Liver (tissue), 9 donors: ENCODE data around the gene ILF2. TPM values are rescaled to one million over a fixed set of nuclear protein-coding genes. Genes with fewer than 3 reads are reported as not detected.

Source experiments
- DNase-seq: peaks from one replicate; pipeline ENCODE4 v3.0.0-alpha.2; 2017; ENCODE audit warnings: low spot score
- H3K27ac ChIP-seq, 2 donors: one replicate each; pipeline ENCODE4 v1.7.0; 2013; ENCODE audit warnings: inconsistent platforms in 2 of 2, low read length in 2 of 2, control low read depth in 1 of 2, low read depth in 1 of 2, mild to moderate bottlenecking in 1 of 2
- H3K27me3 ChIP-seq, 4 donors: one replicate each; pipeline versions ENCODE4 v1.6.1 to v1.7.0; 2013; ENCODE audit warnings: low read length in 3 of 4, inconsistent platforms in 1 of 4, mild to moderate bottlenecking in 1 of 4, moderate library complexity in 1 of 4; ENCODE audit not compliant: control insufficient read depth in 4 of 4, insufficient read depth in 4 of 4
- H3K36me3 ChIP-seq, 4 donors: one replicate each; pipeline versions ENCODE4 v1.6.1 to v1.7.0; 2013; ENCODE audit warnings: low read length in 3 of 4, mild to moderate bottlenecking in 3 of 4, low read depth in 1 of 4, moderate library complexity in 1 of 4; ENCODE audit not compliant: control insufficient read depth in 4 of 4, insufficient read depth in 3 of 4
- H3K4me1 ChIP-seq, 4 donors: one replicate each; pipeline versions ENCODE4 v1.6.1 to v1.7.0; 2013; ENCODE audit warnings: low read length in 3 of 4, mild to moderate bottlenecking in 3 of 4, moderate library complexity in 1 of 4; ENCODE audit not compliant: control insufficient read depth in 4 of 4, insufficient read depth in 4 of 4
- H3K4me3 ChIP-seq, 3 donors: one replicate each; pipeline versions ENCODE4 v1.6.1 to v1.7.0; 2013; ENCODE audit warnings: low read length in 3 of 3, control low read depth in 1 of 3, low read depth in 1 of 3, mild to moderate bottlenecking in 1 of 3
- H3K9ac ChIP-seq, 2 donors: one replicate each; pipeline ENCODE4 v1.7.0; 2013; ENCODE audit warnings: low read length in 2 of 2, mild to moderate bottlenecking in 2 of 2, moderate library complexity in 2 of 2, control low read depth in 1 of 2, low read depth in 1 of 2
- H3K9me3 ChIP-seq, 4 donors: one replicate each; pipeline versions ENCODE4 v1.6.1 to v1.7.0; 2013; ENCODE audit warnings: low read length in 3 of 4; ENCODE audit not compliant: control insufficient read depth in 4 of 4
- EGR1 ChIP-seq, 2 donors: IDR thresholded peaks; 2 replicates each; pipeline ENCODE4 v1.6.1; 2016 to 2018; ENCODE audit warnings: antibody characterized with exemption in 2 of 2, low read depth in 2 of 2
- FOXA1 ChIP-seq: IDR thresholded peaks from 2 replicates; pipeline ENCODE4 v1.6.1; 2016; ENCODE audit warnings: antibody characterized with exemption
- FOXA2 ChIP-seq: IDR thresholded peaks from 2 replicates; pipeline ENCODE4 v1.6.1; 2016; ENCODE audit warnings: antibody characterized with exemption
- GABPA ChIP-seq, 2 donors: IDR thresholded peaks in 1 of 2; conservative IDR thresholded peaks in 1 of 2; 2 replicates each; pipeline ENCODE4 v1.6.1; 2016; ENCODE audit warnings: antibody characterized with exemption in 2 of 2, mild to moderate bottlenecking in 1 of 2, moderate library complexity in 1 of 2
- JUND ChIP-seq, 2 donors: IDR thresholded peaks; 2 replicates each; pipeline ENCODE4 v1.6.1; 2016; ENCODE audit warnings: antibody characterized with exemption in 2 of 2
- NR2F2 ChIP-seq: IDR thresholded peaks from 2 replicates; pipeline ENCODE4 v1.6.1; 2016; ENCODE audit warnings: antibody characterized with exemption
- RAD21 ChIP-seq, 2 donors: IDR thresholded peaks; 2 replicates each; pipeline ENCODE4 v1.6.1; 2016; ENCODE audit warnings: antibody characterized with exemption in 2 of 2, mild to moderate bottlenecking in 2 of 2
- RXRA ChIP-seq, 2 donors: IDR thresholded peaks; 2 replicates each; pipeline ENCODE4 v1.6.1; 2017 to 2018; ENCODE audit warnings: antibody characterized with exemption in 2 of 2, mild to moderate bottlenecking in 1 of 2
- SP1 ChIP-seq: IDR thresholded peaks from 2 replicates; pipeline ENCODE4 v1.6.1; 2018; ENCODE audit warnings: antibody characterized with exemption, mild to moderate bottlenecking
- TAF1 ChIP-seq: conservative IDR thresholded peaks from 2 replicates; pipeline ENCODE4 v1.6.1; 2016; ENCODE audit warnings: antibody characterized with exemption, mild to moderate bottlenecking
- YY1 ChIP-seq: IDR thresholded peaks from 2 replicates; pipeline ENCODE4 v1.6.1; 2016; ENCODE audit warnings: antibody characterized with exemption, mild to moderate bottlenecking
- WGBS: extraction: QIAGEN DNeasy Blood & Tissue Kit; methylation state at CpG from one replicate; pipeline ENCODE4 v1.1.7; 2013; 5-methylcytosine and 5-hydroxymethylcytosine counted together
- polyA plus RNA-seq, 2 donors: library from polyadenylated mRNA; stranded (reverse) in 1 of 2; unstranded in 1 of 2; fragments of 200-250 nt in 1 of 2; fragments of >200 nt in 1 of 2; fragmentation: Nextera tagmentation in 1 of 2; extraction: Ambion mirVana in 1 of 2; gene quantifications; one replicate each; pipeline versions ENCODE4 v1.2.1 to v1.2.3, GENCODE V29; 2013 to 2015
- total RNA-seq, 2 donors: library from RNA; depleted of rRNA; stranded (reverse); fragments of >200 nt; gene quantifications; one replicate each; pipeline ENCODE4 v1.2.3, GENCODE V29; 2014
- TF ChIP-seq, protein P1 (sequence below): fragments of 150-350 bp; IDR thresholded peaks from 2 replicates; pipeline ENCODE4 v1.5.1; 2017; ENCODE audit warnings: improper control_type of control experiment, low read depth, low read length; ENCODE audit not compliant: missing input control
- TF ChIP-seq, protein P2 (sequence below): IDR thresholded peaks from 2 replicates; pipeline ENCODE4 v1.6.1; 2016; ENCODE audit warnings: antibody characterized with exemption, mild to moderate bottlenecking
- TF ChIP-seq, protein P3 (sequence below): IDR thresholded peaks from 2 replicates; pipeline ENCODE4 v1.6.1; 2016; ENCODE audit warnings: antibody characterized with exemption
- TF ChIP-seq, protein P4 (sequence below): IDR thresholded peaks from 2 replicates; pipeline ENCODE4 v1.6.1; 2016; ENCODE audit warnings: antibody characterized with exemption
- donor health status: healthy.
- donor health status: healthy.
- donor health status: healthy.
- donor health status: healthy.
- donor health status: healthy.

Gene ILF2
- total and polyA plus RNA-seq, 4 donors: 28.7 to 84.2 (median 51.5) TPM

DNA sequence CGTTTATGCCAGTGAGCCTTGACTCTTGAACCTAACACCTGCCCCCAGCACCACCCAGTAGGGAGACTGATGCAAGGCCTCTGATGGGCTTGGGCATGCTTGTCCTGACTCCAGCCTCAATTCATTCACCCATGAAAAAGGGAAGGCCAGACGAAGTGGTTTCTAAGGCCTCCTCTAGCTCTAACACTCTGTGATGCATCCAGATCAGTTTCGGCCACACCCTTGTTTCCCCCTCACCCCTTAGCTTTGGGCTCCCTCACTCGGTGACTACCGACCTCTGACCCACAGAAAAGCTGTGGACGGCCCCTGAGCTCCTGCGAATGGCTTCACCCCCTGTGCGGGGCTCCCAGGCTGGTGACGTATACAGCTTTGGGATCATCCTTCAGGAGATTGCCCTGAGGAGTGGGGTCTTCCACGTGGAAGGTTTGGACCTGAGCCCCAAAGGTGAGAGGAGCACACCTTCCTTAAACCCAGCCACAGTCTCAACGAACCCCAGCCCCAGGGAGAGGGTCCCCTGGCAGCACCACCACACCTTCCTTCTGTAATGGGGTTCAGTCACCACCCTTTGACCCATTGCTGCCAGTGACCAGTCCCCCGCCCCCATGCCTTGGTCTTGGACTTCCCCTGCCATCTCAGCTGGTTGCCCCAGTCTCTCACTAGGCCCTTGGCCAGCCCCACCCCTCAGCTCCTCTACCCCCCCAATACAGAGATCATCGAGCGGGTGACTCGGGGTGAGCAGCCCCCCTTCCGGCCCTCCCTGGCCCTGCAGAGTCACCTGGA, 16.7 kb upstream of the ILF2 start:
- DNase-seq: no peak
- H3K27me3 ChIP-seq: no peaks in the 10 kb centered on the region
- no peaks in the 10 kb centered on the region for H3K36me3 ChIP-seq
- H3K4me3 ChIP-seq: no peak overlapping the region
- H3K9ac ChIP-seq: no peak overlapping the region
- H3K9me3 ChIP-seq: no peaks in the 10 kb centered on the region
- 88% methylated on average over 16 of the region's 16 CpGs for WGBS
- no peaks in the 10 kb centered on the region for H3K4me1 ChIP-seq
- H3K27ac ChIP-seq: no peak overlapping the region
- TF ChIP-seq, protein P1, sequence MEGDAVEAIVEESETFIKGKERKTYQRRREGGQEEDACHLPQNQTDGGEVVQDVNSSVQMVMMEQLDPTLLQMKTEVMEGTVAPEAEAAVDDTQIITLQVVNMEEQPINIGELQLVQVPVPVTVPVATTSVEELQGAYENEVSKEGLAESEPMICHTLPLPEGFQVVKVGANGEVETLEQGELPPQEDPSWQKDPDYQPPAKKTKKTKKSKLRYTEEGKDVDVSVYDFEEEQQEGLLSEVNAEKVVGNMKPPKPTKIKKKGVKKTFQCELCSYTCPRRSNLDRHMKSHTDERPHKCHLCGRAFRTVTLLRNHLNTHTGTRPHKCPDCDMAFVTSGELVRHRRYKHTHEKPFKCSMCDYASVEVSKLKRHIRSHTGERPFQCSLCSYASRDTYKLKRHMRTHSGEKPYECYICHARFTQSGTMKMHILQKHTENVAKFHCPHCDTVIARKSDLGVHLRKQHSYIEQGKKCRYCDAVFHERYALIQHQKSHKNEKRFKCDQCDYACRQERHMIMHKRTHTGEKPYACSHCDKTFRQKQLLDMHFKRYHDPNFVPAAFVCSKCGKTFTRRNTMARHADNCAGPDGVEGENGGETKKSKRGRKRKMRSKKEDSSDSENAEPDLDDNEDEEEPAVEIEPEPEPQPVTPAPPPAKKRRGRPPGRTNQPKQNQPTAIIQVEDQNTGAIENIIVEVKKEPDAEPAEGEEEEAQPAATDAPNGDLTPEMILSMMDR: no peak
- TF ChIP-seq NR2F2 (no peak), FOXA2 (no peak), FOXA1 (no peak), EGR1 (IDR thresholded peaks at IDR 0.05; ENCODE audit: low read depth in 2 of 2) (no peak), RAD21 (IDR thresholded peaks at IDR 0.05) (no peak), SP1 (no peak)
- TF ChIP-seq, protein P2, sequence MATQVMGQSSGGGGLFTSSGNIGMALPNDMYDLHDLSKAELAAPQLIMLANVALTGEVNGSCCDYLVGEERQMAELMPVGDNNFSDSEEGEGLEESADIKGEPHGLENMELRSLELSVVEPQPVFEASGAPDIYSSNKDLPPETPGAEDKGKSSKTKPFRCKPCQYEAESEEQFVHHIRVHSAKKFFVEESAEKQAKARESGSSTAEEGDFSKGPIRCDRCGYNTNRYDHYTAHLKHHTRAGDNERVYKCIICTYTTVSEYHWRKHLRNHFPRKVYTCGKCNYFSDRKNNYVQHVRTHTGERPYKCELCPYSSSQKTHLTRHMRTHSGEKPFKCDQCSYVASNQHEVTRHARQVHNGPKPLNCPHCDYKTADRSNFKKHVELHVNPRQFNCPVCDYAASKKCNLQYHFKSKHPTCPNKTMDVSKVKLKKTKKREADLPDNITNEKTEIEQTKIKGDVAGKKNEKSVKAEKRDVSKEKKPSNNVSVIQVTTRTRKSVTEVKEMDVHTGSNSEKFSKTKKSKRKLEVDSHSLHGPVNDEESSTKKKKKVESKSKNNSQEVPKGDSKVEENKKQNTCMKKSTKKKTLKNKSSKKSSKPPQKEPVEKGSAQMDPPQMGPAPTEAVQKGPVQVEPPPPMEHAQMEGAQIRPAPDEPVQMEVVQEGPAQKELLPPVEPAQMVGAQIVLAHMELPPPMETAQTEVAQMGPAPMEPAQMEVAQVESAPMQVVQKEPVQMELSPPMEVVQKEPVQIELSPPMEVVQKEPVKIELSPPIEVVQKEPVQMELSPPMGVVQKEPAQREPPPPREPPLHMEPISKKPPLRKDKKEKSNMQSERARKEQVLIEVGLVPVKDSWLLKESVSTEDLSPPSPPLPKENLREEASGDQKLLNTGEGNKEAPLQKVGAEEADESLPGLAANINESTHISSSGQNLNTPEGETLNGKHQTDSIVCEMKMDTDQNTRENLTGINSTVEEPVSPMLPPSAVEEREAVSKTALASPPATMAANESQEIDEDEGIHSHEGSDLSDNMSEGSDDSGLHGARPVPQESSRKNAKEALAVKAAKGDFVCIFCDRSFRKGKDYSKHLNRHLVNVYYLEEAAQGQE: no peak
- TF ChIP-seq, protein P3, sequence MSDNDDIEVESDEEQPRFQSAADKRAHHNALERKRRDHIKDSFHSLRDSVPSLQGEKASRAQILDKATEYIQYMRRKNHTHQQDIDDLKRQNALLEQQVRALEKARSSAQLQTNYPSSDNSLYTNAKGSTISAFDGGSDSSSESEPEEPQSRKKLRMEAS: no peak

DNA sequence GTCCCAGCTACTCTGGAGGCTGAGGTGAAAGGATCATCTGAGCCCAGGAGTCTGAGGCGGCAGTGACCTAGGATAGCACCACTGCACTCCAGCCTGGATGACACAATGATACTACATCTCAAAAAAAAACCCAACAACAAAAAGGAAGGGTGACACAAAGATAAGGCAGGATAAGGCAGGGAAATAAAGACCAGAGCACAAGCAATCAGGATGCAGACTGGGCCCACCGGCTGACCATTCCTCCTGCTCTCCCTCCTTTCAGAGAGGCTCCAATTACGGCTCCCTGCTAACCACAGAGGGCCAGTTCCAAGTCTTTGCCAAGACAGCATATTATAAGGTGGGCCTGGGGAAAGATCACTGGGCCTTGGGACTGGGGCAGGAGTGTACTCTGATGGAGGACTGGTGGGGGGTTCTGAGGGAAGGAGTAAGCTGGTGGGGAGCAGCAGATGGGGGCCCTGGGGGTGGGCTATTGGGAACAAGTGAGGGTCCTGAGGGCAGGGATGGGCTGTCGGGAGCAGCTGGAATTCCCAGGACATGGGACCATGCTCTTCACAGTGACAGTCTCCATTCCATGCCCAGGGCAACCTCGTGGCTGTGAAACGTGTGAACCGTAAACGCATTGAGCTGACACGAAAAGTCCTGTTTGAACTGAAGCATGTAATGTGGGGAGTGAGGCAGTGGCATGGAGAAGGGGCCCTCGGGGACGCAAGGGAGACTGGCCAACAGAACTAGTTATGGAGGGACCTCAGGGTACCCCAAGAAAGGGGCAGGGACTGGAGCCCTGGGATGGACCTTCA, 14.9 kb upstream of the ILF2 start:
- 81% methylated on average over 11 of the region's 11 CpGs for WGBS
- H3K9me3 ChIP-seq: no peaks in the 10 kb centered on the region
- no peak overlapping the region for H3K9ac ChIP-seq
- no peak overlapping the region for H3K27ac ChIP-seq
- no peaks in the 10 kb centered on the region for H3K4me1 ChIP-seq
- H3K4me3 ChIP-seq: no peak overlapping the region
- no peak for DNase-seq
- no peaks in the 10 kb centered on the region for H3K36me3 ChIP-seq
- H3K27me3 ChIP-seq: no peaks in the 10 kb centered on the region
- TF ChIP-seq NR2F2: no peak
- no peak for TF ChIP-seq GABPA (IDR thresholded peaks at IDR 0.05 in 1 of 2, conservative IDR thresholded peaks at IDR 0.05 in 1 of 2)
- no peak for TF ChIP-seq TAF1
- TF ChIP-seq, protein P2: no peak
- TF ChIP-seq, protein P1: no peak
- TF ChIP-seq, protein P3: no peak
- no peak for TF ChIP-seq RXRA (IDR thresholded peaks at IDR 0.05)
- no peak for TF ChIP-seq FOXA2
- no peak for TF ChIP-seq JUND (IDR thresholded peaks at IDR 0.05)
- TF ChIP-seq RAD21 (IDR thresholded peaks at IDR 0.05): no peak
- TF ChIP-seq YY1: no peak
- TF ChIP-seq, protein P4, sequence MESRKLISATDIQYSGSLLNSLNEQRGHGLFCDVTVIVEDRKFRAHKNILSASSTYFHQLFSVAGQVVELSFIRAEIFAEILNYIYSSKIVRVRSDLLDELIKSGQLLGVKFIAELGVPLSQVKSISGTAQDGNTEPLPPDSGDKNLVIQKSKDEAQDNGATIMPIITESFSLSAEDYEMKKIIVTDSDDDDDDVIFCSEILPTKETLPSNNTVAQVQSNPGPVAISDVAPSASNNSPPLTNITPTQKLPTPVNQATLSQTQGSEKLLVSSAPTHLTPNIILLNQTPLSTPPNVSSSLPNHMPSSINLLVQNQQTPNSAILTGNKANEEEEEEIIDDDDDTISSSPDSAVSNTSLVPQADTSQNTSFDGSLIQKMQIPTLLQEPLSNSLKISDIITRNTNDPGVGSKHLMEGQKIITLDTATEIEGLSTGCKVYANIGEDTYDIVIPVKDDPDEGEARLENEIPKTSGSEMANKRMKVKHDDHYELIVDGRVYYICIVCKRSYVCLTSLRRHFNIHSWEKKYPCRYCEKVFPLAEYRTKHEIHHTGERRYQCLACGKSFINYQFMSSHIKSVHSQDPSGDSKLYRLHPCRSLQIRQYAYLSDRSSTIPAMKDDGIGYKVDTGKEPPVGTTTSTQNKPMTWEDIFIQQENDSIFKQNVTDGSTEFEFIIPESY: no peak
